ENCODE results near the gene TK2. TPM values are rescaled to one million over a fixed set of nuclear protein-coding genes. Genes with fewer than 3 reads are reported as not detected.
"Not testable (repeated sequence)": the region's sequence is repeated elsewhere in the genome, so short reads cannot be mapped to it uniquely, and the experiment has no call there.

Gene TK2
- total RNA-seq, 2 experiments from 2014 or later = 13.4 to 13.9 TPM

GRCh38 chr16:66503030-66503429 lies 46.9 kb downstream of the TK2 start:
- POLR2A ChIA-PET = interaction anchor here (1.0 kb wide), 1 partner anchor 16 kb away, joined by 3 read pairs; no protein-coding TSS in a partner anchor
- peaks cover 7% of the 10 kb centered on the region for H3K27me3 Mint-ChIP-seq
- H3K4me3 Mint-ChIP-seq = no peak overlapping the region
- CTCF ChIA-PET = no interaction called here
- H3K27ac Mint-ChIP-seq = no peak overlapping the region
- no peaks in the 10 kb centered on the region for H3K9me3 Mint-ChIP-seq
- DNase-seq = no peak
- peaks cover 7% of the 10 kb centered on the region for H3K4me1 Mint-ChIP-seq
- peaks cover 3% of the 10 kb centered on the region for H3K36me3 Mint-ChIP-seq (ENCODE audit: low read depth)

DNA sequence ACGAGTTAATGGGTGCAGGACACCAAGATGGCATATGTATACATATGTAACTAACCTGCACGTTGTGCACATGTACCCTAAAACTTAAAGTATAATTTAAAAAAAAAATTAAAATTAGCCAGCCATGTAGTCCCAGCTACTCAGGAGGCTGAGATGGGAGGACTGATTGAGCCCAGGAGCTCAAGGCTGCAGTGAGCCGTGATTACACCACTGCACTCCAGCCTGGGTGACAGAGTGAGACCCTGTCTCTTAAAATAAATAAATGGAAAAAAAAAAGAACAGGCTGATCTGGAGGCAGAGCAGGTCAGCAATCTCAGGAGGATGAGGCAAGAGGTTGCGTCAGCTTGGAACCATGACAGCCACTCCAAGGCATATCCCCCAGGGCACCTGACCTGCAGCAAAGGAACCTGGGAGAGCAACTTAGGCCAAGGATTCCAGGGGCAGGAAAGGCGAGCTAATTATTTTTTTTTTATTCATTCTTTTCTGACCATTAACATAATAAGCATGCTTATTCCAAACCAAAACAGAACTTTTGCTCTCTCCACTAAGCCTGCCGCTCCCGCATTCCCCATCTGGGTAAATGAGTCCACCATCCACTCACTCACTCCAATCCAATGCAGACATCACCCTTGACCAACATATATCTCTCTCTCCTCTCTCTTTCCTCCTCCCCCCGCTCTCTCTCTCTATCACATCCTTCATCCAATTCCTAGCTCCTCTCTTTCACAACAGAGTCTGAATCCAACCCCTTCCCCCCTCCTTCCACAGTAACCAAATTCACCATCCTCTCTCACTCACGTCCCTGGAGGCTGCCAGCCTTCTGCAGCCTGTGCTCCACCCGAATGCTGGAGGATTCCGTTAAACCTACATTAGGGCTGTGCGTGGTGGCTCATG lies 47.7 kb downstream of the TK2 start:
- no peak for DNase-seq
- ChIA-PET POLR2A (interaction anchor here (1.0 kb wide), 1 partner anchor 15 kb away, joined by 3 read pairs; no protein-coding TSS in a partner anchor), CTCF (no interaction called here)
- Mint-ChIP-seq H3K9me3 (no peaks in the 10 kb centered on the region), H3K27me3 (peaks cover 10% of the 10 kb centered on the region), H3K36me3 (ENCODE audit: low read depth) (peaks cover 3% of the 10 kb centered on the region), H3K4me3 (no peak overlapping the region), H3K4me1 (peaks cover 7% of the 10 kb centered on the region), H3K27ac (no peak overlapping the region)

- POLR2A ChIA-PET; DNase-seq; H3K9me3 Mint-ChIP-seq; H3K4me3 Mint-ChIP-seq; H3K27ac Mint-ChIP-seq; CTCF ChIA-PET; H3K4me1 Mint-ChIP-seq; H3K36me3 Mint-ChIP-seq (ENCODE audit: low read depth): not testable (repeated sequence)
- H3K27me3 Mint-ChIP-seq = peaks cover 12% of the 10 kb centered on the region
Measured at GRCh38 chr16:66501563-66501962, 48.4 kb downstream of the TK2 start.

DNA sequence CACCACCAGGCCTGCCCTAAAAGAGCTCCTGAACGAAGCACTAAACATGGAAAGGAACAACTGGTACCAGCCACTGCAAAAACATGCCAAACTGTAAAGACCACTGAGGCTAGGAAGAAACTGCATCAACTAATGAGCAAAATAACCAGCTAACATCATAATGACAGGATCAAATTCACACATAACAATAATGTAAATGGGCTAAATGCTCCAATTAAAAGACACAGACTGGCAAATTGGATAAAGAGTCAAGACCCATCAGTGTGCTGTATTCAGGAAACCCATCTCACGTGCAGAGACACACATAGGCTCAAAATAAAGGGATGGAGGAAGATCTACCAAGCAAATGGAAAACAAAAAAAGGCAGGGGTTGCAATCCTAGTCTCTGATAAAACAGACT lies 52.0 kb downstream of the TK2 start:
- H3K36me3 Mint-ChIP-seq (ENCODE audit: low read depth); H3K27ac Mint-ChIP-seq; DNase-seq; H3K9me3 Mint-ChIP-seq; CTCF ChIA-PET; H3K4me3 Mint-ChIP-seq; H3K4me1 Mint-ChIP-seq; POLR2A ChIA-PET: not testable (repeated sequence)
- peaks cover 12% of the 10 kb centered on the region for H3K27me3 Mint-ChIP-seq

- H3K4me3 Mint-ChIP-seq; POLR2A ChIA-PET; DNase-seq; H3K4me1 Mint-ChIP-seq; CTCF ChIA-PET; H3K27ac Mint-ChIP-seq; H3K36me3 Mint-ChIP-seq (ENCODE audit: low read depth); H3K9me3 Mint-ChIP-seq: not testable (repeated sequence)
- peaks cover 12% of the 10 kb centered on the region for H3K27me3 Mint-ChIP-seq
Measured at GRCh38 chr16:66496226-66496625, 53.7 kb downstream of the TK2 start.

DNA sequence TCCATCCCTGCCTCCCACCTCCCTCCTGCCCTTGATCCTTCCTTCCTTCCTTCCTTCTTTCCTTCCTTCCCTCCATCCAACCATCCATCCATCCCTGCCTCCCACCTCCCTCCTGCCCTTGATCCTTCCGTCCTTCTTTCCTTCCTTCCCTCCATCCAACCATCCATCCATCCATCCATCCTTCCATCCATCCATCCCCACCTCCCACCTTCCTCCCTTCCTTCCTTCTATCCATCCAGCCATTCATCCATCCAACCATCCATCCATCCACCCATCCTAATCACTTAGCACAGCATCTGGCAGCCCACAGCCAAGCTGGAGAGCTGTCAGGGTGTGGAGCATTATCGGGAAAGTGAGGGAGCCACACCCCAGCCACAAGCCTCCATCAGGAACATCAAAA lies 54.5 kb downstream of the TK2 start:
- H3K27ac Mint-ChIP-seq = no peak overlapping the region

GRCh38 chr16:66494916-66495315 lies 55.0 kb downstream of the TK2 start:
- Mint-ChIP-seq H3K36me3 (ENCODE audit: low read depth) (peaks cover 3% of the 10 kb centered on the region), H3K9me3 (no peaks in the 10 kb centered on the region), H3K4me3 (no peak overlapping the region), H3K4me1 (no peaks in the 10 kb centered on the region), H3K27ac (no peak overlapping the region), H3K27me3 (peaks cover 12% of the 10 kb centered on the region)
- DNase-seq = no peak
- CTCF ChIA-PET = no interaction called here
- POLR2A ChIA-PET = no interaction called here

More for the DNA sequence above, 54.5 kb downstream of the TK2 start:
- DNase-seq = no peak
- Mint-ChIP-seq H3K4me1 (no peaks in the 10 kb centered on the region), H3K9me3 (no peaks in the 10 kb centered on the region), H3K4me3 (no peak overlapping the region), H3K36me3 (ENCODE audit: low read depth) (peaks cover 3% of the 10 kb centered on the region), H3K27me3 (peaks cover 12% of the 10 kb centered on the region)
- CTCF ChIA-PET = no interaction called here
- POLR2A ChIA-PET = no interaction called here

GRCh38 chr16:66493490-66494401 lies 56.2 kb downstream of the TK2 start:
- no peak for DNase-seq
- Mint-ChIP-seq H3K4me1 (no peaks in the 10 kb centered on the region), H3K27me3 (peaks cover 9% of the 10 kb centered on the region), H3K27ac (no peak overlapping the region), H3K36me3 (ENCODE audit: low read depth) (no peaks in the 10 kb centered on the region), H3K4me3 (no peak overlapping the region), H3K9me3 (no peaks in the 10 kb centered on the region)
- CTCF ChIA-PET = no interaction called here
- POLR2A ChIA-PET = no interaction called here

DNA sequence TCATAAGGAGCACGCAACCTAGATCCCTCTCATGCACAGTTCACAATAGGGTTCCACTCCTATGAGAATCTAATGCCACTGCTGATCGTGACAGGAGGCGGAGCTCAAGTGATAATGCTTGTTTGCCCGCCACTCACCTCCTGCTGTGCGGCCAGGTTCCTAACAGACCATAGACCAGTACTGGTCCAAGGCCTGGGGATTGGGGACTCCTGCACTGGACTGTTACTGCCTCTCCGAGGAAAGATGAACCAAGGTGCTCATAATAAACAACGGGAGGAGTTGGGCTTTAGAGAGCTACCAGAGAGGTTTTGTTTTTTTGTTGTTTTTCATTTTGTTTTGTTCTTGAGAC lies 58.2 kb downstream of the TK2 start:
- ChIA-PET POLR2A (interaction anchor here (1.7 kb wide), 1 partner anchor 60 kb away, joined by 4 read pairs; the partner anchor contains the start of gene CKLF), CTCF (interaction anchor here (2.7 kb wide), 1 partner anchor 85 kb away, joined by 7 read pairs; no protein-coding TSS in a partner anchor)
- Mint-ChIP-seq H3K4me1 (no peaks in the 10 kb centered on the region), H3K9me3 (no peaks in the 10 kb centered on the region), H3K27me3 (no peaks in the 10 kb centered on the region), H3K27ac (no peak overlapping the region), H3K36me3 (ENCODE audit: low read depth) (no peaks in the 10 kb centered on the region), H3K4me3 (no peak overlapping the region)
- DNase-seq = no peak

- no peak for DNase-seq
- no peak overlapping the region for H3K27ac Mint-ChIP-seq
Measured at GRCh38 chr16:66490774-66491715, 58.9 kb downstream of the TK2 start.

DNA sequence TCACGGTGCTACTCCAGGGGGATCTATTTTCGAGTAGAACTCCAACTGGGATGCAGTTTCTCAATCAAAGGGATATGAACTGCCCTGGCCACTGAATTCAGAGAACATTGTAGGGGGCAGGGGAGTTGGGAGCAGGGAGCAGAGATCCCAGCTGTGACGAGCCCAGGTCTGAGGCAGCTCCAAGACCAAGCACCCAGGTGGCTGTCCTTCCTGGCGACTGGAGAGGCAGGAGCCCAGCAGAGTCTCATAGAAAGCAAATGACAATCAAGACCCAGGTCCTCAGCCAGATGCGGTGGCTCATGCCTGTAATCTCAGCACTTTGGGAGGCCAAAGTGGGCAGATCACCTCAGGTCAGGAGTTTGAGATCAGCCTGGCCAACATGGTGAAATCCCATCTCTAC lies 60.1 kb downstream of the TK2 start:
- no peak for DNase-seq
- ChIA-PET CTCF (interaction anchor here (1.4 to 2.7 kb wide), 2 partner anchors 73 to 83 kb away, joined by 3 to 7 read pairs; no protein-coding TSS in a partner anchor), POLR2A (no interaction called here)
- H3K9me3 Mint-ChIP-seq = no peaks in the 10 kb centered on the region
- peaks cover 8% of the 10 kb centered on the region for H3K4me1 Mint-ChIP-seq
- H3K27ac Mint-ChIP-seq = no peak overlapping the region
- H3K36me3 Mint-ChIP-seq (ENCODE audit: low read depth) = no peaks in the 10 kb centered on the region
- no peaks in the 10 kb centered on the region for H3K27me3 Mint-ChIP-seq
- no peak overlapping the region for H3K4me3 Mint-ChIP-seq

More at GRCh38 chr16:66490774-66491715, 58.9 kb downstream of the TK2 start:
- no peaks in the 10 kb centered on the region for H3K27me3 Mint-ChIP-seq
- CTCF ChIA-PET = interaction anchor here (1.4 to 2.7 kb wide), 2 partner anchors 72 to 84 kb away, joined by 3 to 7 read pairs; no protein-coding TSS in a partner anchor
- H3K4me3 Mint-ChIP-seq = no peak overlapping the region
- H3K36me3 Mint-ChIP-seq (ENCODE audit: low read depth) = no peaks in the 10 kb centered on the region
- no peaks in the 10 kb centered on the region for H3K9me3 Mint-ChIP-seq
- no peaks in the 10 kb centered on the region for H3K4me1 Mint-ChIP-seq
- POLR2A ChIA-PET = interaction anchor here (1.7 kb wide), 1 partner anchor 61 kb away, joined by 4 read pairs; the partner anchor contains the start of gene CKLF

GRCh38 chr16:66489385-66489784 lies 60.5 kb downstream of the TK2 start:
- Mint-ChIP-seq H3K27me3 (no peaks in the 10 kb centered on the region), H3K27ac (no peak overlapping the region), H3K9me3 (no peaks in the 10 kb centered on the region), H3K4me1 (peaks cover 9% of the 10 kb centered on the region), H3K36me3 (ENCODE audit: low read depth) (no peaks in the 10 kb centered on the region), H3K4me3 (no peak overlapping the region)
- ChIA-PET POLR2A (no interaction called here), CTCF (no interaction called here)
- DNase-seq = no peak

Measured in activated CD4-positive, alpha-beta memory T cell treated with anti-CD3 and anti-CD28 coated beads, Interleukin-2, amount 10 ng/mL, durations not matched to agents 7 days and 5 days (primary cell).